H1 (cell line): ENCODE results near the gene MCCC1. TPM values are rescaled to one million over a fixed set of nuclear protein-coding genes. Genes with fewer than 3 reads are reported as not detected.

ENCODE experiments used
- CTCF ChIA-PET: fragments of 300-600 bp; sonication (Branson Sonifier 250); formaldehyde crosslinking; loops from one replicate; lab custom pipeline; 2021; ENCODE audit not compliant: partially characterized antibody; lab: Charles Lee
- POLR2A ChIA-PET: fragments of 300-600 bp; sonication (Branson Sonifier 250); formaldehyde crosslinking; loops from one replicate; lab custom pipeline; 2021; ENCODE audit warnings: inconsistent platforms; ENCODE audit not compliant: partially characterized antibody; lab: Charles Lee
- DNase-seq, 2 experiments: peaks; one replicate each; pipeline versions ENCODE4 v3.0.0 to v3.0.0-alpha.2; 2010 to 2022; ENCODE audit warnings: low spot score in 2 of 2, low read depth in 1 of 2, mixed read lengths in 1 of 2
- FAIRE-seq: peaks from 2 replicates; lab custom pipeline; 2011; peaks lifted over from hg19 to GRCh38; lab: Jason Lieb, UNC
- H2AFZ ChIP-seq: 2 replicates; pipeline ENCODE4 v1.8.1; 2012; ENCODE audit warnings: low read length, inconsistent platforms
- H2AK5ac ChIP-seq: 2 replicates; pipeline ENCODE4 v1.6.1; 2013; ENCODE audit warnings: low read depth, low read length
- H2BK120ac ChIP-seq: replicated peaks from 2 replicates; pipeline ENCODE3; 2013; ENCODE audit warnings: low read depth, low read length, inconsistent platforms
- H2BK12ac ChIP-seq: 2 replicates; pipeline ENCODE4 v1.6.1; 2013; ENCODE audit warnings: low read depth, low read length
- H2BK15ac ChIP-seq: 2 replicates; pipeline ENCODE4 v1.6.1; 2013; ENCODE audit warnings: low read length
- H2BK20ac ChIP-seq: 2 replicates; pipeline ENCODE4 v1.6.1; 2013; ENCODE audit warnings: low read length
- H2BK5ac ChIP-seq: 2 replicates; pipeline ENCODE4 v1.6.1; 2013; ENCODE audit warnings: low read depth, low read length
- H3K14ac ChIP-seq: 2 replicates; pipeline ENCODE4 v1.6.1; 2013; ENCODE audit warnings: inconsistent platforms; ENCODE audit not compliant: insufficient read length
- H3K18ac ChIP-seq: 2 replicates; pipeline ENCODE4 v1.6.1; 2013; ENCODE audit warnings: low read length; ENCODE audit errors: extremely low read depth
- H3K23ac ChIP-seq: 2 replicates; pipeline ENCODE4 v1.6.1; 2013; ENCODE audit warnings: inconsistent platforms; ENCODE audit not compliant: insufficient read length
- H3K23me2 ChIP-seq: 2 replicates; pipeline ENCODE4 v1.6.1; 2013; ENCODE audit warnings: low read depth, low read length
- H3K27ac ChIP-seq: 2 replicates; pipeline ENCODE4 v1.6.1; 2011; ENCODE audit warnings: low read depth, low read length, inconsistent platforms
- H3K27me3 ChIP-seq, 4 experiments: replicated peaks in 1 of 4; 1 replicate in 1 of 4; 2 replicates in 3 of 4; pipeline versions ENCODE4 v1.6.1 to v1.8.1; 2011 to 2013; ENCODE audit warnings: low read length in 3 of 4, mild to moderate bottlenecking in 3 of 4, inconsistent platforms in 2 of 4, mixed read lengths in 2 of 4, moderate library complexity in 1 of 4; ENCODE audit not compliant: control insufficient read depth in 3 of 4, insufficient read depth in 3 of 4; ENCODE audit errors: extremely low read depth in 1 of 4
- H3K36me3 ChIP-seq, 4 experiments: 2 replicates each; pipeline versions ENCODE4 v1.6.1 to v1.8.1; 2011 to 2013; ENCODE audit warnings: mild to moderate bottlenecking in 4 of 4, low read length in 3 of 4, moderate library complexity in 2 of 4, control low read depth in 1 of 4, inconsistent platforms in 1 of 4; ENCODE audit not compliant: insufficient read depth in 4 of 4, control insufficient read depth in 2 of 4
- H3K4ac ChIP-seq: replicated peaks from 2 replicates; pipeline ENCODE3; 2013; ENCODE audit warnings: low read length, low read depth, mixed read lengths, inconsistent platforms; ENCODE audit not compliant: insufficient read length
- H3K4me1 ChIP-seq, 4 experiments: replicated peaks in 1 of 4; 1 replicate in 1 of 4; 2 replicates in 3 of 4; pipeline versions ENCODE4 v1.6.1 to v1.8.1; 2011 to 2013; ENCODE audit warnings: low read length in 3 of 4, inconsistent platforms in 2 of 4, mixed read lengths in 1 of 4; ENCODE audit not compliant: insufficient read depth in 4 of 4, control insufficient read depth in 3 of 4
- H3K4me2 ChIP-seq, 2 experiments: 2 replicates each; pipeline versions ENCODE4 v1.6.1 to v1.8.1; 2011 to 2013; ENCODE audit warnings: low read depth in 2 of 2, low read length in 2 of 2, control low read depth in 1 of 2, inconsistent platforms in 1 of 2, mild to moderate bottlenecking in 1 of 2; ENCODE audit not compliant: insufficient read depth in 1 of 2
- H3K4me3 ChIP-seq, 4 experiments: fragments of 200-600, 300-600 bp in 1 of 4; sonication (generic), shearing (Covaris generic), sonication (Bioruptor Twin) in 1 of 4; 2 replicates each; pipeline versions ENCODE4 v1.5.1 to v1.8.1; 2011 to 2016; ENCODE audit warnings: low read length in 4 of 4, low read depth in 3 of 4, control low read depth in 2 of 4, inconsistent platforms in 2 of 4, mild to moderate bottlenecking in 2 of 4, mixed read lengths in 1 of 4, moderate library complexity in 1 of 4; ENCODE audit not compliant: insufficient read depth in 2 of 4; ENCODE audit errors: extremely low read depth in 1 of 4
- H3K56ac ChIP-seq: replicated peaks from 2 replicates; pipeline ENCODE3; 2013; ENCODE audit warnings: low read depth, mild to moderate bottlenecking, mixed read lengths, low read length, inconsistent platforms; ENCODE audit not compliant: insufficient read length
- H3K79me1 ChIP-seq: 2 replicates; pipeline ENCODE4 v1.6.1; 2013; ENCODE audit warnings: low read depth, low read length, control low read depth
- H3K79me2 ChIP-seq, 2 experiments: 2 replicates each; pipeline versions ENCODE4 v1.6.1 to v1.8.1; 2012 to 2013; ENCODE audit warnings: low read length in 2 of 2, mild to moderate bottlenecking in 2 of 2, inconsistent platforms in 1 of 2; ENCODE audit not compliant: insufficient read depth in 2 of 2, control insufficient read depth in 1 of 2
- H3K9ac ChIP-seq, 4 experiments: replicated peaks in 1 of 4; 1 replicate in 1 of 4; 2 replicates in 3 of 4; pipeline versions ENCODE4 v1.6.1 to v1.8.1; 2011 to 2013; ENCODE audit warnings: low read depth in 3 of 4, low read length in 3 of 4, control low read depth in 2 of 4, mild to moderate bottlenecking in 2 of 4, moderate library complexity in 2 of 4, inconsistent platforms in 1 of 4; ENCODE audit errors: extremely low read depth in 1 of 4
- H3K9me3 ChIP-seq, 2 experiments: 2 replicates each; pipeline versions ENCODE4 v1.6.1 to v1.8.1; 2012 to 2013; ENCODE audit warnings: mild to moderate bottlenecking in 2 of 2, moderate library complexity in 2 of 2, control low read depth in 1 of 2, inconsistent platforms in 1 of 2, low read depth in 1 of 2, low read length in 1 of 2, mixed read lengths in 1 of 2; ENCODE audit not compliant: insufficient read depth in 2 of 2
- H4K20me1 ChIP-seq, 2 experiments: replicated peaks in 1 of 2; 2 replicates each; pipeline versions ENCODE3 to v1.8.1; 2011 to 2013; ENCODE audit warnings: inconsistent platforms in 2 of 2, low read length in 2 of 2, mild to moderate bottlenecking in 1 of 2; ENCODE audit not compliant: insufficient read depth in 2 of 2, control insufficient read depth in 1 of 2
- H4K5ac ChIP-seq: 2 replicates; pipeline ENCODE4 v1.6.1; 2013; ENCODE audit warnings: low read length, low read depth, mixed read lengths, inconsistent platforms; ENCODE audit not compliant: insufficient read length
- H4K8ac ChIP-seq: 2 replicates; pipeline ENCODE4 v1.8.0; 2013; ENCODE audit warnings: mild to moderate bottlenecking, moderate library complexity, low read length, inconsistent platforms; ENCODE audit not compliant: insufficient read depth; ENCODE audit errors: extremely low read depth
- H4K91ac ChIP-seq: replicated peaks from 2 replicates; pipeline ENCODE3; 2013; ENCODE audit warnings: low read length, mixed read lengths, inconsistent platforms; ENCODE audit not compliant: insufficient read length
- BACH1 ChIP-seq: IDR thresholded peaks from 2 replicates; pipeline ENCODE4 v1.6.1; 2012; ENCODE audit warnings: low read length, improper control_type of control experiment
- CEBPB ChIP-seq: IDR thresholded peaks from 2 replicates; pipeline ENCODE4 v1.6.1; 2012; ENCODE audit warnings: low read depth, low read length
- HDAC2 ChIP-seq, 2 experiments: fragments of 300-600 bp in 1 of 2; sonication (generic) in 1 of 2; IDR thresholded peaks; 2 replicates each; pipeline ENCODE4 v1.6.1; 2011 to 2012; ENCODE audit warnings: low read depth in 2 of 2, low read length in 2 of 2, mild to moderate bottlenecking in 2 of 2, moderate library complexity in 2 of 2, borderline replicate concordance in 1 of 2, inconsistent platforms in 1 of 2
- JUND ChIP-seq: IDR thresholded peaks from 2 replicates; pipeline ENCODE4 v1.6.1; 2011; ENCODE audit warnings: mild to moderate bottlenecking, improper control_type of control experiment, low read length
- KDM1A ChIP-seq: fragments of 200-600, 300-600 bp; sonication (generic); IDR thresholded peaks from 2 replicates; pipeline ENCODE4 v1.7.1; 2016; ENCODE audit warnings: mild to moderate bottlenecking, low read length, borderline replicate concordance
- KDM4A ChIP-seq: IDR thresholded peaks from one replicate; pipeline ENCODE4 v1.7.1; 2012; ENCODE audit warnings: low read depth, mild to moderate bottlenecking, moderate library complexity, low read length, inconsistent platforms; ENCODE audit not compliant: severe bottlenecking
- MAFK ChIP-seq: IDR thresholded peaks from 2 replicates; pipeline ENCODE4 v1.6.1; 2012; ENCODE audit warnings: low read depth, mild to moderate bottlenecking, improper control_type of control experiment, low read length
- TEAD4 ChIP-seq: IDR thresholded peaks from 2 replicates; pipeline ENCODE4 v1.6.1; 2012; ENCODE audit warnings: low read depth, low read length, inconsistent platforms, mixed read lengths
- WGBS, 2 experiments: shearing (Covaris generic) in 1 of 2; methylation state at CpG; one replicate each; pipeline versions ENCODE4 v1.1.6 to v1.1.7; 2013 to 2015; ENCODE audit warnings: low lambda C conversion rate in 2 of 2, mixed read lengths in 2 of 2, inconsistent platforms in 1 of 2, low coverage in 1 of 2, missing lambda C conversion rate in 1 of 2; ENCODE audit not compliant: insufficient replicate concordance in 2 of 2, insufficient coverage in 1 of 2, insufficient read length in 1 of 2; ENCODE audit errors: extremely low coverage in 1 of 2, missing lambda C conversion rate in 1 of 2; 5-methylcytosine and 5-hydroxymethylcytosine counted together
- polyA plus RNA-seq, 7 experiments: library from polyadenylated mRNA; depleted of rRNA in 3 of 7; stranded (reverse) in 5 of 7; unstranded in 2 of 7; fragments of >200 nt in 5 of 7; fragments of 200-250 nt in 2 of 7; gene quantifications; 1 replicate in 5 of 7; 2 replicates in 1 of 7; 4 replicates in 1 of 7; pipeline versions ENCODE4 v1.2.1 to v1.2.3, GENCODE V29; 2011 to 2013; ENCODE audit warnings: missing spikeins in 2 of 7, mixed read lengths in 2 of 7
- total RNA-seq: library from RNA; stranded (reverse); fragmentation: NEBNext Ultra II Directional; extraction: Animal tissue kit (Norgen Biotek cat#: 25700); gene quantifications from 2 replicates; pipeline ENCODE4 v1.2.1, GENCODE V29; 2021

Gene MCCC1
- total and polyA plus RNA-seq, 2 of the 8 experiments (the other 6 are each of a cell fraction or from before 2014, with no cell fraction given), result 10.8 to 21.5 TPM

GRCh38 chr3:183058351-183058750, 40.9 kb downstream of the MCCC1 start:
- H2BK20ac ChIP-seq, result no peak overlapping the region
- no peak overlapping the region for H2AFZ ChIP-seq
- no peak overlapping the region for H3K23ac ChIP-seq
- no peaks in the 10 kb centered on the region for H3K4me1 ChIP-seq
- no peak overlapping the region for H4K91ac ChIP-seq
- H2AK5ac ChIP-seq, result no peak overlapping the region
- H3K18ac ChIP-seq, result no peak overlapping the region
- no peak overlapping the region for H3K56ac ChIP-seq
- no peak overlapping the region for H2BK15ac ChIP-seq
- H4K5ac ChIP-seq, result no peak overlapping the region
- H4K8ac ChIP-seq, result no peak overlapping the region
- no peaks in the 10 kb centered on the region for H4K20me1 ChIP-seq
- peaks cover 0 to 16% (median 3%) of the 10 kb centered on the region in 4 experiments; a peak in 3 of 8 replicates for H3K36me3 ChIP-seq
- no peaks in the 10 kb centered on the region for H3K9me3 ChIP-seq
- H2BK5ac ChIP-seq, result no peak overlapping the region
- no peak overlapping the region for H3K4me2 ChIP-seq
- H3K4me3 ChIP-seq, result no peak overlapping the region
- no peak overlapping the region for H3K27ac ChIP-seq
- CTCF ChIA-PET, result interaction anchor here (1.5 kb wide), 1 partner anchor 27 kb away, joined by 3 read pairs; no protein-coding TSS in a partner anchor
- no peak for FAIRE-seq
- TF ChIP-seq MAFK, result no peak
- TF ChIP-seq TEAD4, result 0 out of 2 replicates have a peak, but pooled peaks have one; percentile 10
- no peak for TF ChIP-seq KDM1A
- TF ChIP-seq BACH1, result no peak
- TF ChIP-seq KDM4A, result no peak
- 0 out of 2 replicates have a peak, but pooled peaks have one; percentile 29 for TF ChIP-seq CEBPB
- no peak for TF ChIP-seq JUND
- TF ChIP-seq HDAC2 (IDR thresholded peaks at IDR 0.05; ENCODE audit: borderline replicate concordance in 1 of 2, low read depth in 2 of 2, low read length in 2 of 2), result no peak
- TF ChIP-seq, all 59 proteins: peak for 2
- Histone ChIP-seq H3K27me3 (no peaks in the 10 kb centered on the region), H3K9ac (no peak overlapping the region), H3K23me2 (no peaks in the 10 kb centered on the region), H2BK120ac (no peak overlapping the region), H3K79me2 (no peaks in the 10 kb centered on the region), H2BK12ac (no peak overlapping the region), H3K79me1 (no peaks in the 10 kb centered on the region), H3K14ac (no peak overlapping the region), H3K4ac (no peak overlapping the region)
- 95% methylated on average over 2 of the region's 2 CpGs; no CpG with 5 or more reads in 1 of the 2 experiments for WGBS, 2 experiments
- DNase-seq, result no peak
- POLR2A ChIA-PET, result no interaction called here
